BJ (cell line): Measurements from ENCODE around the gene VMO1. TPM values are rescaled to one million over a fixed set of nuclear protein-coding genes. Genes with fewer than 3 reads are reported as not detected.
A peak's percentile ranks its signal among the peaks of the same experiment; 100 is the strongest.

Experiments used
- CTCF ChIA-PET: fragments of 350-600 bp; formaldehyde crosslinking; extraction: SDS; loops from one replicate; lab custom pipeline; 2021; ENCODE audit warnings: antibody characterized with exemption, inconsistent platforms; lab: Yijun Ruan, JAX
- POLR2A ChIA-PET: fragments of 300-600 bp; sonication (Branson Sonifier 250); formaldehyde crosslinking; extraction: SDS; loops from one replicate; lab custom pipeline; 2021; ENCODE audit warnings: antibody characterized with exemption; lab: Charles Lee
- DNase-seq: peaks from one replicate; pipeline ENCODE4 v3.0.0-alpha.2; 2011; ENCODE audit warnings: low read depth
- H3K27me3 ChIP-seq: 2 replicates; pipeline ENCODE4 v1.6.0; 2011; ENCODE audit warnings: low read length; ENCODE audit not compliant: control insufficient read depth, insufficient read depth
- H3K36me3 ChIP-seq: 2 replicates; pipeline ENCODE4 v1.5.1; 2011; ENCODE audit warnings: low read length; ENCODE audit not compliant: control insufficient read depth, insufficient read depth
- H3K4me3 ChIP-seq: 2 replicates; pipeline ENCODE4 v1.5.1; 2011; ENCODE audit warnings: low read depth, mild to moderate bottlenecking, control low read depth, low read length
- polyA plus RNA-seq: library from polyadenylated mRNA; depleted of rRNA; stranded (reverse); fragments of >200 nt; gene quantifications from 2 replicates; pipeline ENCODE4 v1.2.3, GENCODE V29; 2011
- TF ChIP-seq, protein P1 (sequence below): IDR thresholded peaks from 2 replicates; pipeline ENCODE4 v1.5.1; 2011; ENCODE audit warnings: low read depth, mild to moderate bottlenecking, control low read depth, inconsistent platforms, low read length, moderate library complexity; ENCODE audit not compliant: insufficient read depth

Gene VMO1
- polyA plus RNA-seq, 1 experiment, result 0.92 TPM

DNA sequence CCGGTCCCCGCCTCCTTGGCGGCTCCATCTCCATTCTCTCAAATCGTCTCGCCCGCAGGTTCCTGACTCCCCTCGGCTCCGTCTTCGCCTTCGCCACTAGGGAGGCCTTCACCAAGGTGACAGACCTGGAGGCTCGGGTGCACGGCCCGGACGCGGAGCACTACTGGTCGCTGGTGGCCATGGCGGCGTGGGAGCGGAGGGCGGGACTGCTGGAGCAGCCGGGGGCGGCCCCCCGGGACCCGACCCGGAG lies 3.5 kb upstream of the VMO1 start:
- TF ChIP-seq, protein P1, sequence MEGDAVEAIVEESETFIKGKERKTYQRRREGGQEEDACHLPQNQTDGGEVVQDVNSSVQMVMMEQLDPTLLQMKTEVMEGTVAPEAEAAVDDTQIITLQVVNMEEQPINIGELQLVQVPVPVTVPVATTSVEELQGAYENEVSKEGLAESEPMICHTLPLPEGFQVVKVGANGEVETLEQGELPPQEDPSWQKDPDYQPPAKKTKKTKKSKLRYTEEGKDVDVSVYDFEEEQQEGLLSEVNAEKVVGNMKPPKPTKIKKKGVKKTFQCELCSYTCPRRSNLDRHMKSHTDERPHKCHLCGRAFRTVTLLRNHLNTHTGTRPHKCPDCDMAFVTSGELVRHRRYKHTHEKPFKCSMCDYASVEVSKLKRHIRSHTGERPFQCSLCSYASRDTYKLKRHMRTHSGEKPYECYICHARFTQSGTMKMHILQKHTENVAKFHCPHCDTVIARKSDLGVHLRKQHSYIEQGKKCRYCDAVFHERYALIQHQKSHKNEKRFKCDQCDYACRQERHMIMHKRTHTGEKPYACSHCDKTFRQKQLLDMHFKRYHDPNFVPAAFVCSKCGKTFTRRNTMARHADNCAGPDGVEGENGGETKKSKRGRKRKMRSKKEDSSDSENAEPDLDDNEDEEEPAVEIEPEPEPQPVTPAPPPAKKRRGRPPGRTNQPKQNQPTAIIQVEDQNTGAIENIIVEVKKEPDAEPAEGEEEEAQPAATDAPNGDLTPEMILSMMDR, result no peak
- DNase-seq, result no peak
- Histone ChIP-seq H3K27me3 (peaks cover 7% of the 10 kb centered on the region), H3K36me3 (no peaks in the 10 kb centered on the region), H3K4me3 (peak overlapping the region; percentile 69)
- POLR2A ChIA-PET, result interaction anchor here (0.7 kb wide), 1 partner anchor 17 kb away, joined by 5 read pairs; the partner anchor contains the start of gene PLD2
- CTCF ChIA-PET, result interaction anchor here (1.1 to 7.9 kb wide), 25 partner anchors 9 to 123 kb away, joined by 3 to 112 read pairs (median 7); partner anchors contain the start of genes ARRB2, C17orf107, CHRNE and PLD2

DNA sequence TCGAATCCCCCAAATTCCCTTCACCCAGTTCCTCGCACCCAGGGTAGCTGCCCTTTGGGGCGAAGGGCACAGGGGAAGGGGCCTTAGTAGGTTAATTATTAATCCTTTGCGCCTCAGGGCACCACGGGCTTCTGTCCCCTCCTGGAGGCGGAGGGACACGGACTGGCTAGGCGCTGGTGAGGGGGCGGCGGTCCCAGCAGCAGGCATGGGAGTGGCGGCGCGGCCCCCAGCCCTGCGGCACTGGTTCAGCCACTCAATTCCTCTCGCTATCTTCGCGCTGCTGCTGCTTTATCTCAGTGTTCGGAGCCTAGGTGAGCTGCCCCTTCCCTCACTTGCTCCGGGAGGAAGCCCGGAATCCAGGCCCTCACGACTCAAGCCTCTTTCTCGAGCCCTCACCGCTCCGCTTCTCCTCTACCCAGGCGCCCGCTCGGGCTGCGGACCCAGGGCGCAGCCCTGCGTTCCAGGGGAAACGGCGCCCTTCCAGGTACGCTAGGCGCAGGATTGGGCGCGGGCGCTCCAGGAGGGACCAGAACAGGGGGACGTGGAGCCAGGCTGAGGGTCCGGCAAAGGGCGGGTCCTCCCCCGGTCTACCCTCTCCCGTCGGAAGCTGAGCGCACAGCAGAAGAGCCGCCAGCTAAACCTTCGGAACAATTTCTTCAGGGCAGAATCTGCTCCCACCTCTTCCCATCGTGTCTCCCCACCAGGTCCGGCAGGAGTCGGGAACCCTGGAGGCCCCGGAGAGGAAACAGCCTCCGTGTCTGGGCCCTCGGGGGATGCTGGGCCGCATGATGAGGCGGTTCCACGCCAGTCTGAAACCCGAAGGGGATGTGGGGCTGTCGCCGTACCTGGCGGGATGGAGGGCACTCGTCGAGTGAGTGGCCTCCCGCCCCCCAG lies 2.9 kb upstream of the VMO1 start, which contains the start of gene GLTPD2:
TSS of gene GLTPD2 (plus strand) at position 158 of the 894 bp plus-strand sequence. CDS start at position 206, 48 bp downstream.
- H3K27me3 ChIP-seq, result peaks cover 8% of the 10 kb centered on the region
- TF ChIP-seq, protein P1, result no peak
- POLR2A ChIA-PET, result interaction anchor here (0.7 kb wide), 1 partner anchor 18 kb away, joined by 5 read pairs; the partner anchor contains the start of gene PLD2
- H3K4me3 ChIP-seq, result peak within 1 kb of the TSS; percentile 69
- DNase-seq, result no peak
- CTCF ChIA-PET, result interaction anchor here (0.6 to 7.9 kb wide), 28 partner anchors 9 to 123 kb away, joined by 3 to 112 read pairs (median 7); partner anchors contain the start of genes ARRB2, C17orf107, CHRNE and PLD2
- no peaks in the 10 kb centered on the region for H3K36me3 ChIP-seq

- ChIA-PET CTCF (interaction anchor here (0.6 to 7.9 kb wide), 18 partner anchors 12 to 219 kb away, joined by 3 to 112 read pairs (median 4); partner anchors contain the start of genes ARRB2, C17orf107 and TM4SF5), POLR2A (interaction anchor here (0.6 kb wide), 1 partner anchor 242 kb away, joined by 10 read pairs; no protein-coding TSS in a partner anchor)
- DNase-seq, result no peak
- no peaks in the 10 kb centered on the region for H3K36me3 ChIP-seq
- H3K4me3 ChIP-seq, result no peak overlapping the region
- TF ChIP-seq, protein P1, result 0 out of 2 replicates have a peak, but pooled peaks have one; percentile 3
- H3K27me3 ChIP-seq, result peaks cover 8% of the 10 kb centered on the region
Measured at GRCh38 chr17:4788159-4788806, 2.1 kb upstream of the VMO1 start.

- no peak for DNase-seq
- TF ChIP-seq, protein P1, result no peak
- ChIA-PET CTCF (interaction anchor here (0.6 to 7.9 kb wide), 10 partner anchors 11 to 483 kb away, joined by 3 to 112 read pairs (median 6); partner anchors contain the start of genes C17orf107 and CHRNE), POLR2A (no interaction called here)
- H3K4me3 ChIP-seq, result no peak overlapping the region
- H3K36me3 ChIP-seq, result no peaks in the 10 kb centered on the region
- peaks cover 10% of the 10 kb centered on the region for H3K27me3 ChIP-seq
Measured at GRCh38 chr17:4786516-4786915, 352 bp upstream of the VMO1 start.
